OCI-LY7 (cell line): ENCODE measurements around the gene AMOTL2. TPM values are rescaled to one million over a fixed set of nuclear protein-coding genes. Genes with fewer than 3 reads are reported as not detected.

Experiments used
- BruUV-seq: library from RNA; stranded (reverse); fragments of 400-500 nt; replicated peaks from 2 replicates; lab custom pipeline; 2021; lab: Mats Ljungman, UMichigan
- CTCF ChIA-PET: fragments of 300-600 bp; sonication (Branson Sonifier 250); formaldehyde crosslinking; loops from one replicate; lab custom pipeline; 2022; ENCODE audit warnings: antibody characterized with exemption; ENCODE audit not compliant: unreplicated experiment; lab: Charles Lee
- POLR2A ChIA-PET: fragments of 300-600 bp; sonication (Branson Sonifier 250); formaldehyde crosslinking; loops from one replicate; lab custom pipeline; 2022; ENCODE audit warnings: antibody characterized with exemption; lab: Charles Lee
- DNase-seq: peaks from one replicate; pipeline ENCODE4 v3.0.0-alpha.2; 2015; ENCODE audit warnings: low spot score
- H2AFZ ChIP-seq: fragments of 200-600 bp; sonication (generic), shearing (Covaris generic); 2 replicates; pipeline ENCODE4 v1.6.1; 2014; ENCODE audit warnings: mild to moderate bottlenecking, antibody characterized with exemption, low read length, moderate library complexity
- H3K27ac ChIP-seq: fragments of 200-600 bp; sonication (generic); 2 replicates; pipeline ENCODE4 v1.5.1; 2014; ENCODE audit warnings: mixed run types, low read depth, mild to moderate bottlenecking, moderate library complexity, low read length, inconsistent platforms; ENCODE audit not compliant: poor library complexity, severe bottlenecking
- H3K36me3 ChIP-seq: fragments of 200-600 bp; sonication (generic); 2 replicates; pipeline ENCODE4 v1.6.1; 2014; ENCODE audit warnings: mild to moderate bottlenecking, antibody characterized with exemption, low read length, moderate library complexity, mixed read lengths; ENCODE audit not compliant: insufficient read depth
- H3K4me1 ChIP-seq: fragments of 200-600 bp; sonication (generic); 2 replicates; pipeline ENCODE4 v1.5.1; 2014; ENCODE audit warnings: mild to moderate bottlenecking, low read length; ENCODE audit not compliant: insufficient read depth, poor library complexity, severe bottlenecking
- H3K4me2 ChIP-seq: fragments of 200-600 bp; sonication (generic); 2 replicates; pipeline ENCODE4 v1.6.1; 2014; ENCODE audit warnings: mild to moderate bottlenecking, low read length
- H3K4me3 ChIP-seq: fragments of 200-600 bp; sonication (generic); 2 replicates; pipeline ENCODE4 v1.5.1; 2014; ENCODE audit warnings: mild to moderate bottlenecking, low read depth, low read length; ENCODE audit not compliant: poor library complexity, severe bottlenecking
- H3K79me2 ChIP-seq: fragments of 200-600 bp; sonication (generic); 2 replicates; pipeline ENCODE4 v1.6.1; 2016; ENCODE audit warnings: low read depth, mild to moderate bottlenecking, low read length, moderate library complexity, mixed read lengths; ENCODE audit not compliant: insufficient read depth
- H3K9me2 ChIP-seq: fragments of 200-600 bp; sonication (generic); 2 replicates; pipeline ENCODE4 v1.6.1; 2016; ENCODE audit warnings: mild to moderate bottlenecking, low read length, mixed read lengths; ENCODE audit not compliant: insufficient read depth
- H3K9me3 ChIP-seq: fragments of 200-600 bp; sonication (generic); 2 replicates; pipeline ENCODE4 v1.6.1; 2014; ENCODE audit warnings: mild to moderate bottlenecking, mixed run types, low read length, mixed read lengths
- H4K20me1 ChIP-seq: fragments of 200-600 bp; sonication (generic); 2 replicates; pipeline ENCODE4 v1.6.1; 2014; ENCODE audit warnings: mild to moderate bottlenecking, antibody characterized with exemption, low read length, moderate library complexity, mixed read lengths; ENCODE audit not compliant: insufficient read depth
- EZH2phosphoT487 ChIP-seq: fragments of 200-600 bp; sonication (generic); IDR thresholded peaks from 2 replicates; pipeline ENCODE4 v1.6.1; 2018; ENCODE audit warnings: low read depth, borderline replicate concordance, mild to moderate bottlenecking, mixed run types, antibody characterized with exemption, low read length, moderate library complexity, mixed read lengths
- intact Hi-C: fragments of 100-400 bp; cut with micrococcal nuclease; formaldehyde crosslinking; loops from one replicate; pipeline ENCODE4 v1.10.0; 2022; ENCODE audit not compliant: unreplicated experiment
- total RNA-seq, 2 experiments: library from RNA; depleted of rRNA in 1 of 2; stranded (reverse); fragments of >200 nt in 1 of 2; shearing (Covaris generic) in 1 of 2; gene quantifications; 2 replicates each; pipeline ENCODE4 v1.2.3, GENCODE V29; 2014 to 2022
- TF ChIP-seq, protein P1 (sequence below): fragments of 200-600 bp; sonication (generic); conservative IDR thresholded peaks from 2 replicates; pipeline ENCODE4 v1.5.1; 2014; ENCODE audit warnings: mild to moderate bottlenecking, antibody characterized with exemption, low read length, moderate library complexity, mixed read lengths

Gene AMOTL2
- total RNA-seq, 2 experiments from 2014 or later, result not detected

- POLR2A ChIA-PET, result interaction anchor here (0.6 kb wide), 1 partner anchor 152 kb away, joined by 3 read pairs; no protein-coding TSS in a partner anchor
- no peaks in the 10 kb centered on the region for H3K79me2 ChIP-seq
- H3K4me1 ChIP-seq, result peaks cover 14% of the 10 kb centered on the region
- BruUV-seq, result no TSS peak
- no peak for TF ChIP-seq EZH2phosphoT487
- TF ChIP-seq, protein P1, sequence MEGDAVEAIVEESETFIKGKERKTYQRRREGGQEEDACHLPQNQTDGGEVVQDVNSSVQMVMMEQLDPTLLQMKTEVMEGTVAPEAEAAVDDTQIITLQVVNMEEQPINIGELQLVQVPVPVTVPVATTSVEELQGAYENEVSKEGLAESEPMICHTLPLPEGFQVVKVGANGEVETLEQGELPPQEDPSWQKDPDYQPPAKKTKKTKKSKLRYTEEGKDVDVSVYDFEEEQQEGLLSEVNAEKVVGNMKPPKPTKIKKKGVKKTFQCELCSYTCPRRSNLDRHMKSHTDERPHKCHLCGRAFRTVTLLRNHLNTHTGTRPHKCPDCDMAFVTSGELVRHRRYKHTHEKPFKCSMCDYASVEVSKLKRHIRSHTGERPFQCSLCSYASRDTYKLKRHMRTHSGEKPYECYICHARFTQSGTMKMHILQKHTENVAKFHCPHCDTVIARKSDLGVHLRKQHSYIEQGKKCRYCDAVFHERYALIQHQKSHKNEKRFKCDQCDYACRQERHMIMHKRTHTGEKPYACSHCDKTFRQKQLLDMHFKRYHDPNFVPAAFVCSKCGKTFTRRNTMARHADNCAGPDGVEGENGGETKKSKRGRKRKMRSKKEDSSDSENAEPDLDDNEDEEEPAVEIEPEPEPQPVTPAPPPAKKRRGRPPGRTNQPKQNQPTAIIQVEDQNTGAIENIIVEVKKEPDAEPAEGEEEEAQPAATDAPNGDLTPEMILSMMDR, result no peak
- CTCF ChIA-PET, result no interaction called here
- intact Hi-C loops, result no loop called here
- no peak overlapping the region for H2AFZ ChIP-seq
- DNase-seq, result no peak
- no peaks in the 10 kb centered on the region for H3K9me2 ChIP-seq
- H3K27ac ChIP-seq, result no peak overlapping the region
- H3K9me3 ChIP-seq, result no peaks in the 10 kb centered on the region
- H3K36me3 ChIP-seq, result no peaks in the 10 kb centered on the region
- H3K4me2 ChIP-seq, result no peak overlapping the region
- no peak overlapping the region for H3K4me3 ChIP-seq
- no peaks in the 10 kb centered on the region for H4K20me1 ChIP-seq
These were observed 6.1 kb downstream of the AMOTL2 start for GRCh38 chr3:134367869-134368750.

DNA sequence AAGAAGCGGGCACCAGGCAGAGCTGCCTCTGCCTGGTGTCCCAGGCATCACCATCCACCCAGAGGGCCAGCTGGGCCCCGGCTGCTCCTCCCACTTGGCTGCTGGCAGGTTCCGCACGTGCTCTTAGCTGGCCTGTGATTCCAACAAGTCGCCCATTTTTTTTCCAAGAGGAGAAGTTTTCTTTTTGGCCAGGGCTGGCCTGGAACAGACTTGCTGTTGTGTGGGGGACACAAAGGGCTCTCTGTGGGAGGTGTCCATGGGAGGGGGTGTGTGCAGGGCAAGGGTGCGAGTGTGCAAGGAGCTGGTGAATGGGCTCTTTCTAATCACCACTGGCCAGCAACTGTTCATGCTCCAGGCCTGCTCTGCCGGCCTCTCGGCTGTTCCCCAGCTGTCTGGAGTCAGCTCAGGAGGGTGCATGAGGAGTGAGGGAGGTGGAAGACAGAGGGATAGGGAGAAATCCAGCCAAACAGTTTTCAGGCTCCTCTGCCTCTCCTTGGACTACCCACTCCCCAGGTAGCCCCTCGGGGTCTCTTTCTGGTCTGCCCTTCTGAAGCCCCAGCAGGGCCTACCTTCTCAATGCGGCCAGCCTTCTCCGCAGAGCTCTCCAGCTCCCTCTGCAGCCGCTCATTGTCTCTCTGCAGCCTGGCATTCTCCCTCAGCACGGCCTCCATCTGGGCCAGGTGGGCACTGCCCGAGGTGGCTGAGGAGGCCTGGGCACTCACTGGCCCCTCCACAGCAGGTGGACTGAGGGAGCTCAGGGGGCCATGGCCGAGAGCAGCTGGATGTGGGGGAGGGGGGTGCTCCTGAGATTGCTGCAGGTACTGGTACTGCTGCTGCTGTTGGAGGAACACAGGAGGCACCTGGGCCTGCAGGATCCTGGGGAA is 7.1 kb downstream of the AMOTL2 start:
- no TSS peak for BruUV-seq
- no peak overlapping the region for H3K4me3 ChIP-seq
- no peaks in the 10 kb centered on the region for H3K79me2 ChIP-seq
- TF ChIP-seq, protein P1, result no peak
- TF ChIP-seq EZH2phosphoT487, result no peak
- no peaks in the 10 kb centered on the region for H3K9me3 ChIP-seq
- no peak overlapping the region for H2AFZ ChIP-seq
- no peak overlapping the region for H3K27ac ChIP-seq
- no peak for DNase-seq
- ChIA-PET CTCF (no interaction called here), POLR2A (interaction anchor here (0.7 kb wide), 1 partner anchor 1924 kb away, joined by 4 read pairs; no protein-coding TSS in a partner anchor)
- no peaks in the 10 kb centered on the region for H4K20me1 ChIP-seq
- intact Hi-C loops, result no loop called here
- H3K36me3 ChIP-seq, result no peaks in the 10 kb centered on the region
- H3K4me2 ChIP-seq, result no peak overlapping the region
- H3K4me1 ChIP-seq, result peaks cover 14% of the 10 kb centered on the region
- no peaks in the 10 kb centered on the region for H3K9me2 ChIP-seq
